HG02870 (cell line): ENCODE data around the gene FAM53A.
"Not testable (repeated sequence)": the region's sequence is repeated elsewhere in the genome, so short reads cannot be mapped to it uniquely, and the experiment has no call there.

ENCODE experiments used
- ATAC-seq: cut with Tn5 transposase; IDR thresholded peaks from one replicate; pipeline ENCODE4 v1.9.1; 2021; ENCODE audit warnings: mild to moderate bottlenecking, moderate library complexity; ENCODE audit not compliant: unreplicated experiment

FAM53A gene

DNA sequence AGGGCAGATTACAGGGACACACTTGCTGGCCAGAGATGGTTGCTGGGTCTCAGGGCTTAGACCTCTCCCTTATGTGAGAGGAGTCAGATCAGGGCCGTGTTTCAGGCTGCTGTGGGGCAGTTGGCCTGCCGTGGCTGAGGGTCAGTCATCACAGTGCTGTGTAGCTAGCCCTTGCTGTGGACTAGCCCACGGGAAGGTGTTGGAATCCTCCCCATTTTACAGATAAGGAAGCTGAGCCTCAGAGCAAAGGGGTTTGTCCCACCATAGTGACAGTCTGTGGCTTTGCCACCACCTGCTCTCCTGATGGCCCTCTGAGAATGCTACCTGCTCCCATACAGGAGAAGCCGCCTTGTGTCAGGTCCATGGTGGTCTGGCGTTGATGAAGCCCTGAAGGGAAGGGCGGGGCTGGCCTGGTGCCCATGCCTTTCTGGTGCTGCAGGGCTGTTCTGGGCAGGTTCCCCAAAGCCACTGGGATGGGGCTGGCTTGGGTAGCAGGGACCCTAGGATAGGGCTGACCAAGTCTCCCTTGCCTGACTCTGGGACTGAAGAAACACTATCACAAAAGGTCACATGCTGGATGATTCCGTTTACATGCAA lies 2.4 kb upstream of the FAM53A start:
- ATAC-seq = no peak

- ATAC-seq = no peak
Measured at GRCh38 chr4:1685235-1686150, 1.4 kb upstream of the FAM53A start.

- no peak for ATAC-seq
Measured at GRCh38 chr4:1684506-1685234, 557 bp upstream of the FAM53A start.

- no peak for ATAC-seq
Measured at GRCh38 chr4:1683261-1683735, 815 bp downstream of the FAM53A start.

DNA sequence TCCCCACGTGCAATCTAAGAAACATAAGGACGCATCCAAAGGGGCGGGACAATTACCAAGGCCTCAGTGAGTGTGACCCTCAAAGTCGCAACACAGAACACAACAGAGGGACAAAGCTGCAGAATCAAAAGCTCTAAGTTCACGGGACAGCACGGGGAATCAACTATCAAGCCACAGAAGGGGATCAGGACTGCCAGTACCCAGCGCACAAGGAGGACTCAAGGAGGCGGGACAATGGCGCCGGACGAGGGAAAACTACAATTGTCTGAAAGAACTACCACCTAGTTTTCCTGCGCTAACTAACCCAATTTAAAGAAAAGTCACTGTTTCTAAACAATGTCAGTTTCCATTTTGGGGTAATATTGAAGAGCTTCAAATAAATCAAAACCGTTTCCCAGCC lies 1.3 kb downstream of the FAM53A start:
- ATAC-seq = no peak

GRCh38 chr4:1678244-1678643 lies 5.9 kb downstream of the FAM53A start:
- ATAC-seq = no peak

DNA sequence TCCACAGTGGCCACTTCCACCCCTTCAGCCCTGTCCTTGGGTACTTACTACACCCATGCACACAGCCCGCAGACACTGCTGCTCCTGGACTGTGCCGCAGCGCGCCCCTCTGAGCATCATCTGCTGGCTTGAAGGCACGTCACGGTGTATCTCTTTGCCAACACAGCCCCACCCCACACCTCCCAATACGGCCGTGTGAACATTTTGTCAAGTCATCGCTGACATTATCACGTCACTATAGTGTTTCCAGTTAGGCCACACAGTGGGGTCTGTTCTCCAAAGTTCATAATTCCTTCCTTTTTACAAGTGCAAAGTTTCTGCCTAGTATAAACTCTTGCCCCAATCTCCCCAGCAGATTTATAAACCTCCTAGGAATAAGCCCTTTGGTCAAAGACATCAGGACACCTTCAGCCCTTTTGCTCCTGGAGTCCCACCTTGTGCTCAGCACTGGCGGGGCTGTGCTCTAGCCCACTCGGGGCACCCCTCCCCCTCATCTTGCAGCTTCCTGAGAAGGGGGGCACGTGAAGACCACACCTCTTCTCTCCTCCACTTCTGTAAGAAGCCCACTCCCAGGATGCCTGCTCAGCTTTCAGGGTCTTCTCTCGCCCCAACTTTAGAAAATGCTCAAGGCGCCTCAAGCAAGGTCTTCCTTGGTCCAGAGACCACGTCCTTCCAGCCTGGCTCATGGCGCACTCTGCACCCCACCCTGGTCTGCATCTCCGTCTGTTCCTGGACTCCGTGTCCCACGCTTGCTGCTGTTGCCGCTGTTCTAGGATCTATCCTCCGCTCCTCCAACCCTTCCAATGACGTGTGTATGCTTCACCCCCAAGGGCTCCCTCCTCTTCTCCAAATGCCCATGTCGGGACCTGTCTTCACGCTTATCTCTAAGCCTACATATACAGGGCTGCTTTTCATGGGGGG lies 7.2 kb downstream of the FAM53A start:
- no peak for ATAC-seq

DNA sequence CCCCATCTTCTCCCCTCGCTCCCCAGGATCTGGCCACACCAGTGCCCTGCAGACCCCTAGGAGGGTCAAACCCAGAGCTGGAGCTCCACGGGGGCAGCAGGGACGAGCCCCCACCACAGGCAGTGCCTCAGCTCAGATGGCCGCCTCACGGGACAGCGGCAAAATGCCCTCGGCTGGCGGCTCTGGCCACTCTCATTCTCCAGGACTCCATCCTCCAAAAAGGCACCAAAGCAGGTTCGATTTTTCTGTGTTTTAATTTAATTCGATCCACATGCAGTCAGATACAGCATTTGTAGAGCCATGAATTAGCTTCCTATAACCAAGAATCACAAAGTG lies 8.3 kb downstream of the FAM53A start:
- ATAC-seq = no peak

DNA sequence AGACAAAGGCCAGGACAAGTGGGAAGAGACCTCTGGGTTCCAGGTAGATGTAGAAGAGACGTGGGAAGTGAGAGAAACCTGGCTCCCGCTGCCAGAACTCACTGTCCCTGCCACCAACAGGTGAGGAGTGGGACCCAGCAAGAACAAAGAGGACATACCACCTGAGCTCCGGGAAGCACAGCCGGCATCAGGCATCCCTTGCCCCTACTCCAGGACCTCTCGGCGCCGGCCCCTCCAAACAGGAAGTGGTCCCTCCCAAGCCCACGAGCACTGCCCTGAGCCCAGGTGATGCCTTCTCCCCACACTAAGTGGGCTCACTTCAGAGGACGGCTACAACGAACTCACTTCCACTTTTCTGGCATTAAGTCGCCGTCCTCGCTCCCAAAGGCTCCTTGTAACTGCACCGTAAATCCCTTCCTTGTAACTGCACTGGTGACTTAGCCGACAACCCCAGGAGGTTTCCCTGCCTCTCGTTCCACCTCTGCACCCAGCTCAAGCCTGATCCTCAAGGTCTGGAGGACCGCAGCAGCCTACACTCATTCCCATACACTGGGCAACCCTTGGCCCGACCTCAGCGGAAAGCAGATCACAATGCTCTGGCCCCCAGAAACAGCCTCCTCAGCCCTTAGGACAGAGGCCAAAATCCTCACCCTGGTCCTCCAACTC lies 8.8 kb downstream of the FAM53A start:
- ATAC-seq = no peak

GRCh38 chr4:1674682-1675081 lies 9.4 kb downstream of the FAM53A start:
- no peak for ATAC-seq

GRCh38 chr4:1673671-1674070 lies 10.4 kb downstream of the FAM53A start:
- no peak for ATAC-seq

- not testable (repeated sequence) for ATAC-seq
Measured at GRCh38 chr4:1671011-1671410, 13.1 kb downstream of the FAM53A start.

- no peak for ATAC-seq
Measured at GRCh38 chr4:1670279-1670678, 13.8 kb downstream of the FAM53A start.

DNA sequence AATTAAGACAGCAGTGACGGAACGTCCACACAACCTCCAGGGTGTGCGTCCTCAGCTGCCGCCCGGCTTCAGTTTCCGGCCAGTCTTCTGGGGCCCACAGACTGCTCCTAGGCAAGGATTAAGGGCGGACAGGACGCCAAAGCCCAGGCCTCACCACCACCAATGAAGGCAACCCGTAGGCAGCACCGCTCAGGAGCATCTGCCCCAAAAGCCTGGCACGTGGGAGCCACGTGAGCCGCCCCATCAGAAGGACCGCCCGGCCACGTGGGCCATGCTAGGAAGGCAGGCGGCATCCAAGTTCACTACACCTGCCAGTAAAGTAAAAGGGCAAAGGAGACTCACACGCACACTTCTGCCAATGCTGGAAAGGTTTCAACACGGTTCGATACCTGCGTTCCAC lies 14.3 kb downstream of the FAM53A start:
- ATAC-seq = no peak

DNA sequence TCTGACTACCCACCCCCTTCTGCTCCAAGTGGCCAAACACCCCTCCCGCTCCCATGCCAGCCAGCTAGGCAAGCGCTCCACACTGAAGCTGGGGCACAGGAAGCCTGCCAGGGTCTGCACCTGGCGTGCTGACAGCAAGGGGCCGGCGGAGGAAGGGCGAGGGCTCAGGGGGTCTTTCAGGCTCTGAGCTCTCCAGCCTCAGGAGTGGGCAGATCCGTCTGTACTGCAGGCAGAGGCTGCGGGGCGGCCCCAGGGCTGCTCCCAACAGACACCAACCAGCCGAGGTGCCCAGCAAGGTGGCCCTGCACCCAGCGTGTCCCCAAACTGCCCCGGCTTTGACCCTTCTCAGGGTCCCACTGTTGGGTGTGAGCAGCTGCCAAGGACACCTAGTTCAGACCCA lies 14.8 kb downstream of the FAM53A start:
- no peak for ATAC-seq

DNA sequence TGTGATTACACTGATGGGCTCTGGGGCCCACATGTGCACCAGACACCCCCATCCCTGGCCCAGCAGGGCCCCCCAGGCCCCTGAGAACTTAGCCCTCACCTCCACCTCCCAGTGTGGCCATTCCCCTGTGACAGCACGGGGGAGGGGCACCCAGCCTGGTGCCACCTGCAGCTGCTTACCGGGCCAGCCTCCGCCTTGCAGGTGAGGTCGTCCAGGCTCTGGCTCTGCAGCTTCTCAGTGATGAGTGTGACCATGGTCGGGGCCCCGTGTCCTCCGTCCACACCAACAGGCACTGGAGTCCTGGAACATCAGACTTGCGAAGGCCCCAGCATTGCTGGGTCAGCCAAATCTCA lies 15.6 kb downstream of the FAM53A start:
- no peak for ATAC-seq

GRCh38 chr4:1667273-1667672 lies 16.8 kb downstream of the FAM53A start:
- ATAC-seq = no peak

DNA sequence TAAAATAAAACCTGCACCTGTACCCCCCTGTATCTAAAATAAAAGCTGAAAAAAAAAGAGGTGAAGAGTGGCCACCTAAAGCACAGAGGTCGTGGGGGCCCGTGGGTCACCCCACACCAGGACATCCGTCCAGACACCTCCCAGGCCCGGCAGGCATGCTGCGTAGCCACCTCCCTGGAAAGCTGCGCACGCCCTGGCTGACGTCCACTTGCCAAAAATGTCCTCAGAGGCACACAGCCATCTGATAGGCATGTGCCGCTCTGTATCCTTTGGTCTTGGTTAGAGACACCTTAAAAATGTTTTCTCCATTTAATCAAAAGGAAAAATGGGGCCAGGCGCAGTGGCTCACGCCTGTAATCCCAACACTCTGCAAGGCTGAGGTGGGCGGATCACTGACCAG lies 17.7 kb downstream of the FAM53A start:
- ATAC-seq = no peak

DNA sequence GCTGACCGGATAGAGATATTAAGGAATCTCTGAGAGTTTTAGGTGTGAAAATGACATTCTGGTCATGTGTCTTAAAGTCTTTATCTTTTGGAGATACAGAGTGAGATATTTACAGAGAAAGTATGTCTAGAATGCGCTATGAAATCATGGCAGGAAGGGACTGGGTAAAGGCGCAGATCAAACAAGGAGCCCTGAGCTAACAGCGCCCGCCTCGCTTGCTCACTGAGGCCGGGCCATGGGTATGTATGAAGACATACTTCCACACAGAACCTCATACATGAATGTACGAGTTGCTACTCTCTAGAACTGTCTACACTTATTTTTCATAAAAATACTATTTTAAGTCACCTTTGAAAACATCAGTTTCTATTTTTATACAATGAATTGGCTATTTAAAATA lies 20.0 kb downstream of the FAM53A start:
- ATAC-seq = no peak

DNA sequence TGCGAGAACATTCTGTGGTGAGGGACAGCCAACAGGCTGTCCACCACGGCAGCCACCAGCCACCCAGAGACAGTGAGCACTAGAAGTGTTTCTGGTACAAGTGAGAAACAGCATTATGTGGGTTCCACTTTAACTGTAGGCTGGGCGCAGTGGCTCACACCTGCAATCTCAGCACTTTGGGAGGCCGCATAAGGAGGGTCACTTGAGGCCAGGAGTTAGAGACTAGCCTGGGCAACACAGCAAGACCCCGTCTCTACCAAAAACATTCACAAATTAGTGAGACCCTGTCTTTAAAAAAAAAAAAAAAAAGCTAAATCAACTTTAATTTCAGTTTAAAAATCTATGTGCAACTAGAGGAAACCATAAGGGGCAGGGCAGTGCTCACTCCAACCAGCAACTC lies 20.6 kb downstream of the FAM53A start:
- ATAC-seq = no peak
